HCT116 (cell line): ENCODE measurements around the gene LCE7A.

Experiments
- EGR1 ChIP-seq: IDR thresholded peaks from 2 replicates; pipeline ENCODE4 v1.6.1; 2012; ENCODE audit warnings: low read depth
- EZH2 ChIP-seq: fragments of 200-600 bp; sonication (generic); IDR thresholded peaks from 2 replicates; pipeline ENCODE4 v1.6.1; 2017; ENCODE audit warnings: antibody characterized with exemption, mixed run types
- EZH2phosphoT487 ChIP-seq: fragments of 200-600 bp; IDR thresholded peaks from 2 replicates; pipeline ENCODE4 v1.6.1; 2018; ENCODE audit warnings: antibody characterized with exemption, borderline replicate concordance
- JUND ChIP-seq: IDR thresholded peaks from 2 replicates; pipeline ENCODE4 v1.6.1; 2012
- POLR2A ChIP-seq: IDR thresholded peaks from 2 replicates; pipeline ENCODE4 v1.7.0; 2011; ENCODE audit warnings: borderline replicate concordance; ENCODE audit not compliant: insufficient read depth, insufficient read length; ENCODE audit errors: extremely low read depth
- POLR2AphosphoS5 ChIP-seq: IDR thresholded peaks from 2 replicates; pipeline ENCODE4 v1.6.1; 2011; ENCODE audit warnings: mild to moderate bottlenecking, low read depth, low read length, moderate library complexity
- SIN3A ChIP-seq: IDR thresholded peaks from 2 replicates; pipeline ENCODE4 v1.6.1; 2012; ENCODE audit warnings: low read depth
- TCF7L2 ChIP-seq: IDR thresholded peaks from 2 replicates; pipeline ENCODE4 v1.7.0; 2011; ENCODE audit warnings: borderline replicate concordance, inconsistent platforms; ENCODE audit not compliant: insufficient read depth, insufficient read length; ENCODE audit errors: extremely low read depth
- ZFX ChIP-seq: fragments of 450-650 bp; IDR thresholded peaks from 2 replicates; pipeline ENCODE4 v1.6.1; 2017
- TF ChIP-seq, protein P1 (sequence below), 3 experiments: fragments of 200-600 bp in 1 of 3; sonication (generic) in 1 of 3; IDR thresholded peaks in 2 of 3; conservative IDR thresholded peaks in 1 of 3; 2 replicates each; pipeline ENCODE4 v1.5.1; 2012 to 2017; ENCODE audit warnings: low read depth in 2 of 3, low read length in 2 of 3, antibody characterized with exemption in 1 of 3, borderline replicate concordance in 1 of 3, control low read depth in 1 of 3, mild to moderate bottlenecking in 1 of 3, mixed read lengths in 1 of 3, mixed run types in 1 of 3, moderate library complexity in 1 of 3; ENCODE audit not compliant: insufficient read depth in 1 of 3
- TF ChIP-seq, protein P2 (sequence below): IDR thresholded peaks from 2 replicates; pipeline ENCODE4 v1.6.1; 2012

DNA sequence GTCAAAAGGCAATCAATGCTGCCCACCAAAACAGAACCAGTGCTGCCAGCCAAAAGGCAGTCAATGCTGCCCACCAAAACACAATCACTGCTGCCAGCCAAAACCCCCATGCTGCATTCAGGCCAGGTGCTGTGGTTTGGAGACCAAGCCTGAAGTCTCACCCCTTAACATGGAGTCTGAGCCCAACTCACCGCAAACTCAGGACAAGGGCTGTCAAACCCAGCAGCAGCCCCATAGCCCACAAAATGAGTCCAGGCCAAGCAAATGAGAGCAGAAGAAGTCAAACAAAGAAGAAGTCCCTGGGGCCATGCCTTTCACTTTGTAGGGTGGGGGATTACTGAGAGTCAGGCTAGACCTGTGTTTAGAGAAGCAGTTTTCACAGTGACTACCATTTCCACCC lies 24.7 kb downstream of the LCE7A start:
- TF ChIP-seq, protein P1, sequence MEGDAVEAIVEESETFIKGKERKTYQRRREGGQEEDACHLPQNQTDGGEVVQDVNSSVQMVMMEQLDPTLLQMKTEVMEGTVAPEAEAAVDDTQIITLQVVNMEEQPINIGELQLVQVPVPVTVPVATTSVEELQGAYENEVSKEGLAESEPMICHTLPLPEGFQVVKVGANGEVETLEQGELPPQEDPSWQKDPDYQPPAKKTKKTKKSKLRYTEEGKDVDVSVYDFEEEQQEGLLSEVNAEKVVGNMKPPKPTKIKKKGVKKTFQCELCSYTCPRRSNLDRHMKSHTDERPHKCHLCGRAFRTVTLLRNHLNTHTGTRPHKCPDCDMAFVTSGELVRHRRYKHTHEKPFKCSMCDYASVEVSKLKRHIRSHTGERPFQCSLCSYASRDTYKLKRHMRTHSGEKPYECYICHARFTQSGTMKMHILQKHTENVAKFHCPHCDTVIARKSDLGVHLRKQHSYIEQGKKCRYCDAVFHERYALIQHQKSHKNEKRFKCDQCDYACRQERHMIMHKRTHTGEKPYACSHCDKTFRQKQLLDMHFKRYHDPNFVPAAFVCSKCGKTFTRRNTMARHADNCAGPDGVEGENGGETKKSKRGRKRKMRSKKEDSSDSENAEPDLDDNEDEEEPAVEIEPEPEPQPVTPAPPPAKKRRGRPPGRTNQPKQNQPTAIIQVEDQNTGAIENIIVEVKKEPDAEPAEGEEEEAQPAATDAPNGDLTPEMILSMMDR (IDR thresholded peaks at IDR 0.05 in 2 of 3, conservative IDR thresholded peaks at IDR 0.05 in 1 of 3; ENCODE audit: borderline replicate concordance in 1 of 3, insufficient read depth in 1 of 3, low read depth in 2 of 3, low read length in 2 of 3) = no peak
- no peak for TF ChIP-seq POLR2A
- no peak for TF ChIP-seq EZH2
- TF ChIP-seq EGR1 = no peak
- TF ChIP-seq POLR2AphosphoS5 = no peak
- TF ChIP-seq ZFX = no peak
- TF ChIP-seq TCF7L2 = no peak
- no peak for TF ChIP-seq SIN3A
- TF ChIP-seq EZH2phosphoT487 = no peak
- no peak for TF ChIP-seq JUND
- TF ChIP-seq, protein P2, sequence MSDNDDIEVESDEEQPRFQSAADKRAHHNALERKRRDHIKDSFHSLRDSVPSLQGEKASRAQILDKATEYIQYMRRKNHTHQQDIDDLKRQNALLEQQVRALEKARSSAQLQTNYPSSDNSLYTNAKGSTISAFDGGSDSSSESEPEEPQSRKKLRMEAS = no peak
